ENCODE data around the gene BHLHA15.
"Not testable (repeated sequence)": the region's sequence is repeated elsewhere in the genome, so short reads cannot be mapped to it uniquely, and the experiment has no call there.

Gene BHLHA15

DNA sequence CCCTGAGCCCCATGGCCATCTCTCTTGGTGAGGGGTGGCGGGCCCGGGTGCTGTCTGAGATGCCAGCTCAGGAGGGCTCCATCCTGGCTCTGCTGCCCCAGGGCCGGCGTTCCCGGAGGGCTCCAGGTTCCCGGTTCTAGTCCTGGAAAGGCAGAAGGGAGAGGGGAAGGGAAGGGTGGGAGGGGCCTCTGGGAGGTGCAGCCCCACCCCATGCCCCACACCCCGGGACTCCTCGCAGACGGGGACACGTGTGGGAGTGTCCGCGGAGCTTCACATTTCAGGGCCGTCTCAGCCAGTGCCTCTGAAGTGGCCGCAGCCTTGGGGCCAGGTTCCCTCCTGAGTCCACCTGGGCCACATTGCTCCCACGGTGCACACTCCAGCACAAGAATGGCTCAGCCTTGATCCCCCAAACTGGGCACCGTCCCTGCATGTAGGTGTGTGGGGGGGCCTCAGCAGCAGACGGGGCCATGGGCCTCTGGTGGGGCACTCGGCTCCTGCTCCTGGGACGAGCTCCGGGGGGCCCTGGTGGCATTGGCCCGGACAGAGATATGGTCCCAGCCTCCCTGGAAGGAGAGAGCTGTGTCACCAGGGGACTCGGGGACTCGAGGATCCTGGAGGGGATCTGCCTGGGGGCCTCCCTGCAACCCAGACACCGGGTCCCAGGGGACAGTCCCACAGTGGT lies 5.8 kb downstream of the BHLHA15 start:
- ChIA-PET POLR2A (no interaction called here), CTCF (interaction anchor here (1.3 kb wide), 1 partner anchor 49 kb away, joined by 3 read pairs; no protein-coding TSS in a partner anchor)
- DNase-seq (ENCODE audit: extremely low spot score), result no peak
- TF ChIP-seq FOXA1 (IDR thresholded peaks at IDR 0.05) (no peak), SUZ12 (IDR thresholded peaks at IDR 0.05) (no peak), FOXM1 (IDR thresholded peaks at IDR 0.05; ENCODE audit: borderline replicate concordance) (no peak), BHLHE40 (IDR thresholded peaks at IDR 0.05; ENCODE audit: borderline replicate concordance) (no peak), LEF1 (IDR thresholded peaks at IDR 0.05; ENCODE audit: borderline replicate concordance) (no peak), NFRKB (IDR thresholded peaks at IDR 0.05) (no peak), ELF4 (IDR thresholded peaks at IDR 0.05) (no peak), ARNT (IDR thresholded peaks at IDR 0.05) (no peak), ZNF384 (IDR thresholded peaks at IDR 0.05) (no peak), SP1 (IDR thresholded peaks at IDR 0.05) (no peak), CTBP1 (IDR thresholded peaks at IDR 0.05; ENCODE audit: borderline replicate concordance) (no peak), HDGF (IDR thresholded peaks at IDR 0.05; ENCODE audit: borderline replicate concordance) (no peak), TARDBP (IDR thresholded peaks at IDR 0.05) (no peak)
- TF ChIP-seq, protein P1, sequence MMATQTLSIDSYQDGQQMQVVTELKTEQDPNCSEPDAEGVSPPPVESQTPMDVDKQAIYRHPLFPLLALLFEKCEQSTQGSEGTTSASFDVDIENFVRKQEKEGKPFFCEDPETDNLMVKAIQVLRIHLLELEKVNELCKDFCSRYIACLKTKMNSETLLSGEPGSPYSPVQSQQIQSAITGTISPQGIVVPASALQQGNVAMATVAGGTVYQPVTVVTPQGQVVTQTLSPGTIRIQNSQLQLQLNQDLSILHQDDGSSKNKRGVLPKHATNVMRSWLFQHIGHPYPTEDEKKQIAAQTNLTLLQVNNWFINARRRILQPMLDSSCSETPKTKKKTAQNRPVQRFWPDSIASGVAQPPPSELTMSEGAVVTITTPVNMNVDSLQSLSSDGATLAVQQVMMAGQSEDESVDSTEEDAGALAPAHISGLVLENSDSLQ (IDR thresholded peaks at IDR 0.05), result no peak

DNA sequence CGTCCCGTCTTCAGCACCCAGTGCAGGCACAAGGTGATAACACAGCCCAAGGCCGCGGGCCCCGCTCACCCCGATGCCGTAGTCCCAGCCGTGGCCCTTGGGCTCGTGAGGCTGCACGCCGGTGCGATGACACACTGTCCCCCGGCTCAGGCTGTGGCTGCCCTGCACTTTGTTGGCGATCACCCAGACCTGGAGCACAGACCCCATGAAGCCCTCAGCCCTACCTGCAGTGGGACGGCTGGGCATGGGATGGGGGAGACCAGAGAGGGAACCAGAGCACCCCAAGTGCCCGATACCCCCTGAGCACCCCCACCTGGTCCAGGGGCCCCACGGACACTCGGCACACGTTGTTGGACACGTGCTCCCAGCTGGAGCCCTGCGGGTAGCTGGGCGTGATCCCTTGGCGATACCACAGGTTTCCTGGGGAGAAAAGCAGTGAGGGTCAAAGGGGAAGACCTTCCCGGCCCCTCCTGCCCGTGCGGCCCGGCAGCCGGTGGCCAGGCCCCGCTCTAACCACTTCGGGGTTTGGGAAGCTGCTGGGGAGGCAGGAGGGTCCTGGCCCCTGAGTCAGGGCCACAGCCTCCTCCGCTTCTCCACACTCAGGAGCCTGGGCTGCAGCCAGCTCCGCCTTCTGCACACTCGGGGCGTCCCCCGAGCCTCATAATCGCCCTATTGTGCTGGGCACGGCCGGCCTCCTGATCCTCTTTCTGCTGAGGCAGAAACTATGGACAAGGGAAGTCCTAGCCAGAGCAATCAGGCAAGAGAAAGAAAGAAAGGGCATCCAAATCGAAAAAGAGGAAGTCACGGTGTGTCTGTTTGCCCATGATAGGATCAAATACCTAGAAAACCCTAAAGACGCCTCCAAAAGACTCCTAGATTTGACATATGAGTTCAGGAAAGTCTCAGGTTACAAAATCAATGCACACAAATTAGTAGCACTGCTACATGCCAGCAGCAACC lies 6.7 kb downstream of the BHLHA15 start:
- DNase-seq (ENCODE audit: extremely low spot score), result no peak
- TF ChIP-seq NFRKB (IDR thresholded peaks at IDR 0.05) (no peak), TARDBP (IDR thresholded peaks at IDR 0.05) (no peak), BHLHE40 (IDR thresholded peaks at IDR 0.05; ENCODE audit: borderline replicate concordance) (no peak), ARNT (IDR thresholded peaks at IDR 0.05) (no peak), SP1 (IDR thresholded peaks at IDR 0.05) (no peak), L3MBTL2 (conservative IDR thresholded peaks at IDR 0.05) (no peak), CTBP1 (IDR thresholded peaks at IDR 0.05; ENCODE audit: borderline replicate concordance) (no peak), FOXK2 (IDR thresholded peaks at IDR 0.05) (no peak), LEF1 (IDR thresholded peaks at IDR 0.05; ENCODE audit: borderline replicate concordance) (no peak), HDGF (IDR thresholded peaks at IDR 0.05; ENCODE audit: borderline replicate concordance) (no peak), SUZ12 (IDR thresholded peaks at IDR 0.05) (no peak), FOXA1 (IDR thresholded peaks at IDR 0.05) (no peak)
- TF ChIP-seq, protein P1 (IDR thresholded peaks at IDR 0.05), result no peak
- ChIA-PET CTCF (interaction anchor here (1.3 kb wide), 1 partner anchor 49 kb away, joined by 3 read pairs; no protein-coding TSS in a partner anchor), POLR2A (no interaction called here)

DNA sequence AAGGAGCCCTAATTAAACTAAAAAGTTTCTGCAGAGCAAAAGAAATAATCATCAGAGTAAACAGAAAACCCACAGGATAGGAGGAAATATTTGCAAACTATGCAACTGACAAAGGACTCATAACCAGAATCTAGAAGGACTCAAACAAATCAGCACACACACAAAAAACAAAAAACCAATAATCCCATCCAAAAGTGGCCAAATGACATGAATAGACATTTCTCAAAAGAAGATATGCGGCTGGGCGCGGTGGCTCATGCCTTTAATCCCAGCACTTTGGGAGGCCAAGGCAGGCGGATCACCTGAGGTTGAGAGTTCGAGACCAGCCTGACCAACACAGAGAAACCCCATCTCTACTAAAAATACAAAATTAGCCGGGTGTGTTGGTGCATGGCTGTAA lies 8.1 kb downstream of the BHLHA15 start:
- CTCF ChIA-PET; POLR2A ChIA-PET; DNase-seq (ENCODE audit: extremely low spot score): not testable (repeated sequence)

- CTCF ChIA-PET, result no interaction called here
- TF ChIP-seq L3MBTL2 (conservative IDR thresholded peaks at IDR 0.05), result no peak
- no peak for TF ChIP-seq FOXM1 (IDR thresholded peaks at IDR 0.05; ENCODE audit: borderline replicate concordance)
- TF ChIP-seq SUZ12 (IDR thresholded peaks at IDR 0.05), result no peak
- no peak for TF ChIP-seq TARDBP (IDR thresholded peaks at IDR 0.05)
- TF ChIP-seq CTBP1 (IDR thresholded peaks at IDR 0.05; ENCODE audit: borderline replicate concordance), result no peak
- no peak for TF ChIP-seq BHLHE40 (IDR thresholded peaks at IDR 0.05; ENCODE audit: borderline replicate concordance)
- TF ChIP-seq ELF4 (IDR thresholded peaks at IDR 0.05), result no peak
- TF ChIP-seq ZNF384 (IDR thresholded peaks at IDR 0.05), result no peak
- TF ChIP-seq ARNT (IDR thresholded peaks at IDR 0.05), result no peak
- TF ChIP-seq, protein P1 (IDR thresholded peaks at IDR 0.05), result no peak
- no peak for TF ChIP-seq NFRKB (IDR thresholded peaks at IDR 0.05)
- TF ChIP-seq FOXA1 (IDR thresholded peaks at IDR 0.05), result no peak
- no peak for TF ChIP-seq HDGF (IDR thresholded peaks at IDR 0.05; ENCODE audit: borderline replicate concordance)
- DNase-seq (ENCODE audit: extremely low spot score), result no peak
- POLR2A ChIA-PET, result no interaction called here
Measured at GRCh38 chr7:98221611-98222532, 10.6 kb downstream of the BHLHA15 start.

DNA sequence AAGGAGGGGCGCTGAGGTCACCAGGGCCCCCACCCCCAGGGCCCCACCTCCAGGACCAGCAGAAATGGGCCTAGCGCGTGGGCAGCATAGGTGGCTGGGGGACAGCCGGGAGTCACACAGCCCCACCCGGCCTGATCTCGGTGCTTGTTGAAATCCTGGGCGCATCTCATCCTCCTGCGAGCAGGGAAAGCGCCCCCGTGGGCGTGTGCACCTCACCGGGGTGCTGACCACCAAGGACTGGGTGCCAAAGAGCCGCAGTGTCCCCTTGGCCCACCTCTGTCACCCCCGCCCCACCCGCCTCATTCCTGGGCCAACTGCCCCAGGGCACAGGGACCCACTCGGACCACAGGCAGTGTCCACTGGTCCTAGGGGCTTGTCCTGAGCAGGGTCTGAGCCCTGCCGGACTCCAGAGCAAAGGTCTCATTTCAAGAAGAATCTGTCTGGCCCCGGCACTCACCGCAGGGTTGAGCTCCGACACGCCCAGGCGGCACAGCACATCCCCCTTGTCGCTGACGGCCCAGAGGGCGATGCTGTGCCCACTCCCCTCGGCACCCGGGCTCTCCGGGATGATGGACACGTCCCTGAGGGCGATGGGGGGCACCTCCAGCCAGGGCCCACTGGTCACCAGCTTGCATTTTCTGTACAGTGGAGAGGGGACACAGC lies 11.4 kb downstream of the BHLHA15 start:
- TF ChIP-seq SUZ12 (IDR thresholded peaks at IDR 0.05), result no peak
- TF ChIP-seq ARNT (IDR thresholded peaks at IDR 0.05), result no peak
- TF ChIP-seq, protein P1 (IDR thresholded peaks at IDR 0.05), result no peak
- TF ChIP-seq FOXA1 (IDR thresholded peaks at IDR 0.05), result no peak
- ChIA-PET POLR2A (no interaction called here), CTCF (no interaction called here)
- no peak for DNase-seq (ENCODE audit: extremely low spot score)
